BLaER1 treated with 17β-estradiol and CSF1 and Interleukin-3, amounts not matched to agents 10 nM and 100 nM (cell line): ENCODE data around the gene PAGR1.
A peak's percentile ranks its signal among the peaks of the same experiment; 100 is the strongest.
"Not testable (repeated sequence)": the region's sequence is repeated elsewhere in the genome, so short reads cannot be mapped to it uniquely, and the experiment has no call there.

ENCODE experiments used
- H3K27ac ChIP-seq, 11 experiments: shearing (Covaris generic); formaldehyde crosslinking; 2 replicates each; pipeline ENCODE4 v1.8.1; 2022
- H3K27me3 ChIP-seq, 11 experiments: shearing (Covaris generic); formaldehyde crosslinking; 2 replicates each; pipeline ENCODE4 v1.8.1; 2022
- H3K36me3 ChIP-seq, 11 experiments: shearing (Covaris generic); formaldehyde crosslinking; 2 replicates each; pipeline ENCODE4 v1.8.1; 2022
- H3K4me1 ChIP-seq, 10 experiments: shearing (Covaris generic); formaldehyde crosslinking; 2 replicates each; pipeline ENCODE4 v1.8.1; 2022
- H3K4me2 ChIP-seq, 11 experiments: shearing (Covaris generic); formaldehyde crosslinking; 2 replicates each; pipeline ENCODE4 v1.8.1; 2022
- H3K4me3 ChIP-seq, 10 experiments: shearing (Covaris generic); formaldehyde crosslinking; 2 replicates each; pipeline ENCODE4 v1.8.1; 2022
- H3K9ac ChIP-seq, 11 experiments: shearing (Covaris generic); formaldehyde crosslinking; 2 replicates each; pipeline ENCODE4 v1.8.1; 2022
- H3K9me3 ChIP-seq, 11 experiments: shearing (Covaris generic); formaldehyde crosslinking; replicated peaks in 1 of 11; 2 replicates each; pipeline ENCODE4 v1.8.1; 2022
- H4K20me1 ChIP-seq, 11 experiments: shearing (Covaris generic); formaldehyde crosslinking; 2 replicates each; pipeline ENCODE4 v1.8.1; 2022
- Cebpa-rat ChIP-seq, 11 experiments: shearing (Covaris generic); IDR thresholded peaks; 2 replicates each; pipeline ENCODE4 v1.8.1; 2022

Gene PAGR1

GRCh38 chr16:29821643-29822115, 5.7 kb downstream of the PAGR1 start:
- Histone ChIP-seq H3K4me3 (peak overlapping the region in 6 of 10 experiments; percentile 56 to 81 (median 73); a peak in 9 of 20 replicates), H3K36me3 (peaks cover 18 to 46% (median 31%) of the 10 kb centered on the region in 11 experiments), H3K27me3 (no peaks in the 10 kb centered on the region), H3K4me2 (peak overlapping the region; percentile 95 to 100 (median 100)), H3K9me3 (no peaks in the 10 kb centered on the region), H3K27ac (peak overlapping the region in 10 of 11 experiments; percentile 6 to 76 (median 64); a peak in 14 of 22 replicates), H3K9ac (peak overlapping the region in 10 of 11 experiments; percentile 71 to 98 (median 76); a peak in 18 of 22 replicates), H3K4me1 (peaks cover 69 to 85% (median 76%) of the 10 kb centered on the region in 10 experiments), H4K20me1 (peaks cover 16 to 62% (median 48%) of the 10 kb centered on the region in 11 experiments; a peak in 19 of 22 replicates)
- TF ChIP-seq Cebpa-rat (IDR thresholded peaks at IDR 0.05), result no peak

GRCh38 chr16:29824589-29825144, 8.7 kb downstream of the PAGR1 start:
- peak overlapping the region; percentile 42 to 100 (median 70) for H3K4me2 ChIP-seq

GRCh38 chr16:29825145-29826044, 9.4 kb downstream of the PAGR1 start:
- H3K9ac ChIP-seq, result peak overlapping the region in 2 of 11 experiments; percentile 33 to 53; a peak in 2 of 22 replicates
- peak overlapping the region; percentile 38 to 100 (median 70) for H3K4me2 ChIP-seq
- no peak overlapping the region for H3K4me3 ChIP-seq

More at GRCh38 chr16:29824589-29825144, 8.7 kb downstream of the PAGR1 start:
- Histone ChIP-seq H3K36me3 (peaks cover 4 to 46% (median 15%) of the 10 kb centered on the region in 11 experiments), H3K4me3 (no peak overlapping the region), H3K27ac (peak overlapping the region in 3 of 11 experiments; percentile 0 to 19 (median 14); a peak in 2 of 22 replicates), H3K9ac (peak overlapping the region in 2 of 11 experiments; percentile 33 to 53; a peak in 3 of 22 replicates), H3K4me1 (peaks cover 42 to 60% (median 50%) of the 10 kb centered on the region in 10 experiments), H3K27me3 (no peaks in the 10 kb centered on the region), H3K9me3 (no peaks in the 10 kb centered on the region), H4K20me1 (peaks cover 8 to 84% (median 42%) of the 10 kb centered on the region in 11 experiments; a peak in 19 of 22 replicates)
- no peak for TF ChIP-seq Cebpa-rat (IDR thresholded peaks at IDR 0.05)

GRCh38 chr16:29826342-29826695, 10.4 kb downstream of the PAGR1 start:
- peaks cover under 1 to 100% (median 28%) of the 10 kb centered on the region in 11 experiments; a peak in 18 of 22 replicates for H4K20me1 ChIP-seq
- no peak overlapping the region for H3K4me2 ChIP-seq
- H3K27ac ChIP-seq, result no peak overlapping the region
- no peaks in the 10 kb centered on the region for H3K27me3 ChIP-seq
- no peak overlapping the region for H3K4me3 ChIP-seq
- TF ChIP-seq Cebpa-rat (IDR thresholded peaks at IDR 0.05), result no peak
- H3K9me3 ChIP-seq, result no peaks in the 10 kb centered on the region
- H3K9ac ChIP-seq, result no peak overlapping the region
- peaks cover 0 to 59% (median 13%) of the 10 kb centered on the region in 11 experiments; a peak in 12 of 22 replicates for H3K36me3 ChIP-seq
- peaks cover 25 to 47% (median 35%) of the 10 kb centered on the region in 10 experiments for H3K4me1 ChIP-seq

More at GRCh38 chr16:29825145-29826044, 9.4 kb downstream of the PAGR1 start:
- Histone ChIP-seq H4K20me1 (peaks cover 8 to 91% (median 37%) of the 10 kb centered on the region in 11 experiments; a peak in 19 of 22 replicates), H3K9me3 (no peaks in the 10 kb centered on the region), H3K27me3 (no peaks in the 10 kb centered on the region), H3K36me3 (peaks cover 0 to 50% (median 15%) of the 10 kb centered on the region in 11 experiments; a peak in 11 of 22 replicates), H3K27ac (peak overlapping the region in 4 of 11 experiments; percentile 12 to 45 (median 24); a peak in 6 of 22 replicates), H3K4me1 (peaks cover 35 to 55% (median 44%) of the 10 kb centered on the region in 10 experiments)
- no peak for TF ChIP-seq Cebpa-rat (IDR thresholded peaks at IDR 0.05)

- no peak overlapping the region for H3K9ac ChIP-seq
- TF ChIP-seq Cebpa-rat (IDR thresholded peaks at IDR 0.05), result no peak
Observed at GRCh38 chr16:29830774-29831173, 14.8 kb downstream of the PAGR1 start.

GRCh38 chr16:29831490-29831889, 15.5 kb downstream of the PAGR1 start:
- Histone ChIP-seq H3K27ac (no peak overlapping the region), H3K9me3 (no peaks in the 10 kb centered on the region), H3K4me1 (no peaks in the 10 kb centered on the region; a peak in 2 of 20 replicates), H4K20me1 (peaks cover 0 to 74% (median 0%) of the 10 kb centered on the region in 11 experiments; a peak in 9 of 22 replicates), H3K36me3 (peaks cover 0 to 90% (median 11%) of the 10 kb centered on the region in 11 experiments; a peak in 15 of 22 replicates), H3K4me2 (no peak overlapping the region), H3K27me3 (no peaks in the 10 kb centered on the region), H3K9ac (no peak overlapping the region), H3K4me3 (no peak overlapping the region)
- no peak for TF ChIP-seq Cebpa-rat (IDR thresholded peaks at IDR 0.05)

More at GRCh38 chr16:29830774-29831173, 14.8 kb downstream of the PAGR1 start:
- peaks cover 0 to 5% (median under 1%) of the 10 kb centered on the region in 10 experiments; a peak in 9 of 20 replicates for H3K4me1 ChIP-seq
- no peak overlapping the region for H3K4me2 ChIP-seq
- H3K27me3 ChIP-seq, result no peaks in the 10 kb centered on the region
- peaks cover 0 to 81% (median 5%) of the 10 kb centered on the region in 11 experiments; a peak in 10 of 22 replicates for H4K20me1 ChIP-seq
- H3K9me3 ChIP-seq, result no peaks in the 10 kb centered on the region
- H3K36me3 ChIP-seq, result peaks cover 0 to 90% (median 11%) of the 10 kb centered on the region in 11 experiments; a peak in 15 of 22 replicates
- no peak overlapping the region for H3K27ac ChIP-seq
- no peak overlapping the region for H3K4me3 ChIP-seq

GRCh38 chr16:29833219-29833618, 17.3 kb downstream of the PAGR1 start:
- H4K20me1 ChIP-seq, result peaks cover 0 to 56% (median 0%) of the 10 kb centered on the region in 11 experiments; a peak in 8 of 22 replicates
- H3K4me1 ChIP-seq, H3K4me3 ChIP-seq, H3K4me2 ChIP-seq, H3K9ac ChIP-seq, H3K9me3 ChIP-seq, H3K27ac ChIP-seq, H3K27me3 ChIP-seq: not testable (repeated sequence)
- peaks cover 0 to 96% (median 11%) of the 10 kb centered on the region in 11 experiments; a peak in 15 of 22 replicates for H3K36me3 ChIP-seq

GRCh38 chr16:29834079-29834478, 18.1 kb downstream of the PAGR1 start:
- TF ChIP-seq Cebpa-rat (IDR thresholded peaks at IDR 0.05), result no peak
- Histone ChIP-seq H3K27me3 (no peaks in the 10 kb centered on the region), H3K27ac (no peak overlapping the region), H3K4me2 (no peak overlapping the region), H3K9me3 (no peaks in the 10 kb centered on the region), H3K36me3 (peaks cover 0 to 100% (median 11%) of the 10 kb centered on the region in 11 experiments; a peak in 15 of 22 replicates), H3K4me1 (no peaks in the 10 kb centered on the region), H3K4me3 (no peak overlapping the region), H3K9ac (no peak overlapping the region), H4K20me1 (peaks cover 0 to 48% (median 0%) of the 10 kb centered on the region in 11 experiments; a peak in 7 of 22 replicates)
